K562 (cell line): ENCODE results near the gene ACBD3. TPM values are rescaled to one million over a fixed set of nuclear protein-coding genes. Genes with fewer than 3 reads are reported as not detected.

Experiments used
- RAD21 ChIP-seq, 2 experiments: fragments of 250-450 bp in 1 of 2; fragments of 450-650 bp in 1 of 2; sonication (Bioruptor Pico) in 1 of 2; formaldehyde crosslinking in 1 of 2; IDR thresholded peaks in 1 of 2; conservative IDR thresholded peaks in 1 of 2; 2 replicates each; pipeline versions ENCODE4 v1.4.0 to v1.8.0; 2020 to 2022; ENCODE audit warnings: mild to moderate bottlenecking in 2 of 2, moderate library complexity in 1 of 2
- ZNF121 ChIP-seq: sonication (generic); formaldehyde crosslinking; conservative IDR thresholded peaks from 2 replicates; pipeline ENCODE4 v1.8.0; 2022; ENCODE audit warnings: missing genetic modification reagents
- polyA plus RNA-seq, 8 experiments: library from polyadenylated mRNA; depleted of rRNA in 4 of 8; stranded (reverse) in 5 of 8; unstranded in 3 of 8; fragments of >200 nt; fragmentation: Nextera tagmentation in 2 of 8; fragmentation: Illumina TruSeq in 1 of 8; extraction: Ambion mirVana in 2 of 8; extraction: Trizol in 1 of 8; gene quantifications; 2 replicates each; pipeline versions ENCODE4 v1.2.1 to v1.2.3, GENCODE V29; 2011 to 2014; ENCODE audit warnings: inconsistent platforms in 1 of 8, missing spikeins in 1 of 8
- total RNA-seq, 7 experiments: library from RNA; depleted of rRNA in 6 of 7; stranded (reverse); fragments of >200 nt in 6 of 7; fragmentation: Illumina TruSeq in 2 of 7; extraction: Trizol in 2 of 7; gene quantifications; 2 replicates each; pipeline versions ENCODE4 v1.2.1 to v1.2.3, GENCODE V29; 2011 to 2021; ENCODE audit warnings: low replicate concordance in 1 of 7
- TF ChIP-seq, protein P1 (sequence below): fragments of 200-800 bp; sonication (Bioruptor generic); IDR thresholded peaks from 2 replicates; pipeline ENCODE4 v1.6.1; 2017; ENCODE audit warnings: missing genetic modification characterization, missing compliant biosample characterization
- TF ChIP-seq, protein P2 (sequence below): sonication (generic); IDR thresholded peaks from 2 replicates; pipeline ENCODE4 v1.6.1; 2016
- TF ChIP-seq, protein P3 (sequence below), 2 experiments: fragments of 450-650 bp; IDR thresholded peaks; 2 replicates each; pipeline ENCODE4 v1.6.1; 2016; ENCODE audit warnings: mild to moderate bottlenecking in 2 of 2, borderline replicate concordance in 1 of 2, low read depth in 1 of 2, moderate library complexity in 1 of 2

ACBD3 gene
- total and polyA plus RNA-seq, 9 of the 15 experiments (the other 6 are each of a cell fraction or from before 2014, with no cell fraction given): 11.1 to 36.7 (median 26.9) TPM

DNA sequence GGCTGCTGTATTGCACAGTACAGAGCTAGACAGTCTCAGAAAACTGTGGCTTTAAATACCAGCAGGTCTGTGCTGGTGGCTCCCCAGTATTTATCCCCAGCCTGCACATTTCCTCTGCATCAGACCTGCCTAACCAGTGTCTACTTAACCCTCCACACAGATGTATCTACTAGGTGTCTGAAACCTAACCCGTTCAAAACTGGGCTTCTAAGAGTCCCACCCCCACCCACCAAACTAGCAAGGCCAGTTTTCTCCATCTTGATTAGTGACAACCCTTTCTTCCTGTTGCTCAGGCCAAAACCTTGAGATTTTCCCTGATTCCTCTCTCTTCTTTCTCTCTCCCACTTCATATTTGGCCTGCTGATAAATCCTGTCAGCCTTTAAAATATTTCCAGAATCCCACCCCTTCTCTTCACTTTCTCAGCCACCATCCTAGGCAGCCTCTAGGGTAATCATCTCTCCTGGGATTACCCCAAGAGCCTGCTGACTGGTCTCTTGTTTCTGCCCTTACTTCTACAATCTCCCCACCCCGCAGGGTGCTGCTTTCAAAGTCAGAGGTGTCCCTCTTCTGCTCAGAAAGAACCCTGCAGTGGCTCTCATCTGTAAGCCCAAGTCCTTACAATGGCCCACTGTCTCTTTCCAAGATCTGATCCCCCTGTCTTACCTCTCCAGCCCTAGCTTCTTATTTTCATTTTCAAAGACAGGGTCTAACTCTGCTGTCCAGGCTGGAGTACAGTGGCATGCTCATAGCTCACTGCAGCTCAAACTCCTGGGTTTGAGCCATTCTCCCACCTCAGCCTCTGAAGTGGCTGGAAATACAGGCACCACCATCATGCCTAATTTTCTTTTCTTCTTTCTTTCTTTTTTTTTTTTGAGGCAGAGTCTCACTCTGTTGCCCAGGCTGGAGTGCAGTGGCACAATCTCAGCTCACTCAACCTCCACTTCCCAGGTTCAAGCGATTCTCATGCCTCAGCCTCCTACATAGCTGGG, 78.8 kb downstream of the ACBD3 start (continued):
- peak; percentile 41; the same call in 1 of the 2 replicates for TF ChIP-seq ZNF121 (CRISPR knock-in tag)
- TF ChIP-seq, protein P1, sequence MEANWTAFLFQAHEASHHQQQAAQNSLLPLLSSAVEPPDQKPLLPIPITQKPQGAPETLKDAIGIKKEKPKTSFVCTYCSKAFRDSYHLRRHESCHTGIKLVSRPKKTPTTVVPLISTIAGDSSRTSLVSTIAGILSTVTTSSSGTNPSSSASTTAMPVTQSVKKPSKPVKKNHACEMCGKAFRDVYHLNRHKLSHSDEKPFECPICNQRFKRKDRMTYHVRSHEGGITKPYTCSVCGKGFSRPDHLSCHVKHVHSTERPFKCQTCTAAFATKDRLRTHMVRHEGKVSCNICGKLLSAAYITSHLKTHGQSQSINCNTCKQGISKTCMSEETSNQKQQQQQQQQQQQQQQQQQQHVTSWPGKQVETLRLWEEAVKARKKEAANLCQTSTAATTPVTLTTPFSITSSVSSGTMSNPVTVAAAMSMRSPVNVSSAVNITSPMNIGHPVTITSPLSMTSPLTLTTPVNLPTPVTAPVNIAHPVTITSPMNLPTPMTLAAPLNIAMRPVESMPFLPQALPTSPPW: peak; percentile 48
- TF ChIP-seq, protein P2, sequence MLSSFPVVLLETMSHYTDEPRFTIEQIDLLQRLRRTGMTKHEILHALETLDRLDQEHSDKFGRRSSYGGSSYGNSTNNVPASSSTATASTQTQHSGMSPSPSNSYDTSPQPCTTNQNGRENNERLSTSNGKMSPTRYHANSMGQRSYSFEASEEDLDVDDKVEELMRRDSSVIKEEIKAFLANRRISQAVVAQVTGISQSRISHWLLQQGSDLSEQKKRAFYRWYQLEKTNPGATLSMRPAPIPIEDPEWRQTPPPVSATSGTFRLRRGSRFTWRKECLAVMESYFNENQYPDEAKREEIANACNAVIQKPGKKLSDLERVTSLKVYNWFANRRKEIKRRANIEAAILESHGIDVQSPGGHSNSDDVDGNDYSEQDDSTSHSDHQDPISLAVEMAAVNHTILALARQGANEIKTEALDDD: peak; percentile 77
- peak; percentile 53 to 57 for TF ChIP-seq RAD21 (CRISPR knock-in tag; conservative IDR thresholded peaks at IDR 0.05 in 1 of 2, IDR thresholded peaks at IDR 0.05 in 1 of 2)
- TF ChIP-seq, protein P3, sequence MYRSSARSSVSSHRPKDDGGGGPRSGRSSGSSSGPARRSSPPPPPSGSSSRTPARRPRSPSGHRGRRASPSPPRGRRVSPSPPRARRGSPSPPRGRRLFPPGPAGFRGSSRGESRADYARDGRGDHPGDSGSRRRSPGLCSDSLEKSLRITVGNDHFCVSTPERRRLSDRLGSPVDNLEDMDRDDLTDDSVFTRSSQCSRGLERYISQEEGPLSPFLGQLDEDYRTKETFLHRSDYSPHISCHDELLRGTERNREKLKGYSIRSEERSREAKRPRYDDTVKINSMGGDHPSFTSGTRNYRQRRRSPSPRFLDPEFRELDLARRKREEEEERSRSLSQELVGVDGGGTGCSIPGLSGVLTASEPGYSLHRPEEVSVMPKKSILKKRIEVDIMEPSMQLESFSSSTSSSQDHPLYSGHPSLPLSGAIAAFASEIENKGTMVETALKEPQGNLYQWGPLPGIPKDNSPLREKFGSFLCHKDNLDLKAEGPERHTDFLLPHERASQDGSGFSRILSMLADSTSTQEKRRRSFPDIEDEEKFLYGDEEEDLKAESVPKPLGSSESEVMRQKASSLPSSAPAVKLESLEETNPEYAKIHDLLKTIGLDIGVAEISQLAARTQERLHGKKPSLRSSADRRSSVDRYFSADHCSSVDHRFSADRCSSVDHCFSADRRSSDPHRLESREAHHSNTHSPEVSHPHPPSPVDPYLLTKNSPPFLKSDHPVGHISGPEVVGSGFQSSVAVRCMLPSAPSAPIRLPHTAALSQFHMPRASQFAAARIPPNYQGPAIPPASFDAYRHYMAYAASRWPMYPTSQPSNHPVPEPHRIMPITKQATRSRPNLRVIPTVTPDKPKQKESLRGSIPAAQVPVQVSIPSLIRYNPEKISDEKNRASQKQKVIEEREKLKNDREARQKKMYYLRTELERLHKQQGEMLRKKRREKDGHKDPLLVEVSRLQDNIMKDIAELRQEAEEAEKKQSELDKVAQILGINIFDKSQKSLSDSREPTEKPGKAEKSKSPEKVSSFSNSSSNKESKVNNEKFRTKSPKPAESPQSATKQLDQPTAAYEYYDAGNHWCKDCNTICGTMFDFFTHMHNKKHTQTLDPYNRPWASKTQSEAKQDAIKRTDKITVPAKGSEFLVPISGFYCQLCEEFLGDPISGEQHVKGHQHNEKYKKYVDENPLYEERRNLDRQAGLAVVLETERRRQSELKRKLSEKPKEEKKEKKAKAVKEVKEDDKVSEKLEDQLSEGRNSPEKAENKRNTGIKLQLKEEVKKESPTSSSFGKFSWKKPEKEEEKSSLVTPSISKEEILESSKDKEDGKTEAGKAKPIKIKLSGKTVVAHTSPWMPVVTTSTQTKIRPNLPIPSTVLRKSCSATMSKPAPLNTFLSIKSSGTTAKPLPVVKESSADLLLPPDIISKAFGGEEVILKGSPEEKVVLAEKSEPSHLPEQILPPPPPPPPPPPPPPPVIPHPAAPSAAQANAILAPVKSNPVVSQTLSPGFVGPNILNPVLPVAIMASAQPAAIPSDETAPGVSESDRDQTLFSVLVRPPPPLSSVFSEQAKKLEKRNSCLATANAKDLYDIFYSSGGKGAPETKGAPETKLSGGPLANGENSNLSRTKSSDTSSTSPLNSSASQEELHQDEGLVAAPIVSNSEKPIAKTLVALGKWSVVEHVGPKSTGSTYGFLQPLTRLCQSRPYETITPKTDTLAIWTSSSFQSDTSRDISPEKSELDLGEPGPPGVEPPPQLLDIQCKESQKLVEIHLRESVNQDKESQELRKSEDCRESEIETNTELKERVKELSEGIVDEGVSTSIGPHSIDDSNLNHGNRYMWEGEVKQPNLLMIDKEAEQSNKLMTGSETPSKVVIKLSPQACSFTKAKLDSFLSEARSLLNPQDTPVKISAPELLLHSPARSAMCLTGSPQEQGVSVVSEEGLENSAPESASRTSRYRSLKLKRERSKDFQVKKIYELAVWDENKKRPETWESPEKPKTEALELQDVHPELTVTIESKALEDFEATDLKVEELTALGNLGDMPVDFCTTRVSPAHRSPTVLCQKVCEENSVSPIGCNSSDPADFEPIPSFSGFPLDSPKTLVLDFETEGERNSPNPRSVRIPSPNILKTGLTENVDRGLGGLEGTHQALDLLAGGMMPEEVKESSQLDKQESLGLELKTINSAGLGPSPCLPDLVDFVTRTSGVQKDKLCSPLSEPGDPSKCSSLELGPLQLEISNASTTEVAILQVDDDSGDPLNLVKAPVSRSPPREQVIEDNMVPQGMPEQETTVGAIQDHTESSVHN (IDR thresholded peaks at IDR 0.05; ENCODE audit: borderline replicate concordance in 1 of 2, low read depth in 1 of 2): no peak
